GM19395 (cell line): ENCODE measurements around the gene NRN1L.
"Not testable (repeated sequence)": the region's sequence is repeated elsewhere in the genome, so short reads cannot be mapped to it uniquely, and the experiment has no call there.

Experiments
- ATAC-seq: cut with Tn5 transposase; IDR thresholded peaks from one replicate; pipeline ENCODE4 v1.9.1; 2021; ENCODE audit warnings: mild to moderate bottlenecking, moderate library complexity; ENCODE audit not compliant: unreplicated experiment

Gene NRN1L

DNA sequence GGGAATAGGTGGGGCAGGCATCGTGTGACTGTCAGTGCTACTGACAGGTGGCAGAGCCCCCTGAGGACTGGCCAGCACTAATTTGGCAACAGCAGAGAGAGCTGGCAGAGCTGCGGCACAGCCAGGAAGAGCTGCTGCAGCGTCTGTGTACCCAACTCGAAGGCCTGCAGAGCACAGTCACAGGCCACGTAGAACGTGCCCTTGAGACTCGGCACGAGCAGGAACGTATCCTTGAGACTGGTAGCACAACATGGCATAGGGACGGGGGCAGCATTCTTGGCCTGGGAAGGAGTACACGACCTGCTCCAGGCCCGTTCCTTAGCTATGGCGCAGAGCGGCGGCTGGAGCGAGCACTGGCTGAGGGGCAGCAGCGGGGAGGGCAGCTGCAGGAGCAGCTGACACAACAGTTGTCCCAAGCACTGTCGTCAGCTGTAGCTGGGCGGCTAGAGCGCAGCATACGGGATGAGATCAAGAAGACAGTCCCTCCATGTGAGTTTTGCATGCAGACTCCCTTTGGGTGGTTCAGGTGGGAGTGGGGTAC is 3.0 kb upstream of the NRN1L start:
- ATAC-seq: no peak

DNA sequence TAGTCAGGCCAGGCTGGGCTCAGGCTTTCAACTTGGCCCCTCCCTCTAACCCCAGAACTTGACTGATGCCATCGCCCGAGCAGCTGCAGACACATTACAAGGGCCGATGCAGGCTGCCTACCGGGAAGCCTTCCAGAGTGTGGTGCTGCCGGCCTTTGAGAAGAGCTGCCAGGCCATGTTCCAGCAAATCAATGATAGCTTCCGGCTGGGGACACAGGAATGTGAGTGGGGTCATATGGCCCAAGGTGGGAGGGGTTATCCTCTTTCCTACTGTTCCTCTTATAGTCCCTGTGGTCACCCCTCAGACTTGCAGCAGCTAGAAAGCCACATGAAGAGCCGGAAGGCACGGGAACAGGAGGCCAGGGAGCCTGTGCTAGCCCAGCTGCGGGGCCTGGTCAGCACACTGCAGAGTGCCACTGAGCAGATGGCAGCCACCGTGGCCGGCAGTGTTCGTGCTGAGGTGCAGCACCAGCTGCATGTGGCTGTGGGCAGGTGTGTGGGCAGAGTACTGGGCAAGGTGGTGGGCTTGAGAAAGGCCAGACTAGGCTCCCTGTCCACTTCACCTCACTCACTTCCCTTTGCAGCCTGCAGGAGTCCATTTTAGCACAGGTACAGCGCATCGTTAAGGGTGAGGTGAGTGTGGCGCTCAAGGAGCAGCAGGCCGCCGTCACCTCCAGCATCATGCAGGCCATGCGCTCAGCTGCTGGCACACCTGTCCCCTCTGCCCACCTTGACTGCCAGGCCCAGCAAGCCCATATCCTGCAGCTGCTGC is 2.1 kb upstream of the NRN1L start:
- ATAC-seq: no peak

DNA sequence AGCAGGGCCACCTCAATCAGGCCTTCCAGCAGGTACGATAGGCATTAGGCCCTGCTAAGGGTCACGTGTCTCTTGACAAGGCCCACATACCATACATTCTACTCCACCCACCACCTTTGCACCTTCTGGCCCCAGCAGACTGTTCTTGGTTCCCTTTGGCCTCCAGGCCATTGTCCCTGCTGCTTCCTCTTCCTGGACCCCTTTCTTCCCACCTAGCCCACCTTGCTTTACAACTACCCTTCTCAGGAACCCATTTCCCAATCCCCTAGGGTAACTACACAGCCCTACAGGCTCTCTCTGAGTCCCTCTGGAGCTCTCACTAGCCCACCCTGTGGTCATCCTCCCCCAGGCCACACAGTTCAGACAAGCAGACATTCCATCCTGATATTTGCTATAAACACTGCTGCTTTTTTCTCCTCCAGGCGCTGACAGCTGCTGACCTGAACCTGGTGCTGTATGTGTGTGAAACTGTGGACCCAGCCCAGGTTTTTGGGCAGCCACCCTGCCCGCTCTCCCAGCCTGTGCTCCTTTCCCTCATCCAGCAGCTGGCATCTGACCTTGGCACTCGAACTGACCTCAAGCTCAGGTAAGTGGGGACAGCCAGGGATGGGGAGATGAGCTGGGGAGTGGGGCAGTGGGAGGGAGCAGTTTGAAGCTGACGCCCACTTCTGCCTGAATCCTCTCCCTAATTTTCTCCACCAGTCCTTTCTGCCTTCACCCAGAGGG is 1.4 kb upstream of the NRN1L start:
- no peak for ATAC-seq

DNA sequence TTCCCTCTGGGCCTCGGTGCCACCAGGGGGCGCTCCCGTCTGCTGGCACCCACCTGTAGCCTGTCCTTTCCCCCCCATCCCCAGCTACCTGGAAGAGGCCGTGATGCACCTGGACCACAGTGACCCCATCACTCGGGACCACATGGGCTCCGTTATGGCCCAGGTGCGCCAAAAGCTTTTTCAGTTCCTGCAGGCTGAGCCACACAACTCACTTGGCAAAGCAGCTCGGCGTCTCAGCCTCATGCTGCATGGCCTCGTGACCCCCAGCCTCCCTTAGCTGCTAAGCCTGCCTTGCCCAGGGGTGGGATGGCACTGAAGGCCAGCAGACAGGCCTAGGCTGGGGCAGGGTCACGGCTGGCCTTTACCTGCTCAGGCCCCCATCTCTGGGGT is 818 bp upstream of the NRN1L start:
- ATAC-seq: no peak

DNA sequence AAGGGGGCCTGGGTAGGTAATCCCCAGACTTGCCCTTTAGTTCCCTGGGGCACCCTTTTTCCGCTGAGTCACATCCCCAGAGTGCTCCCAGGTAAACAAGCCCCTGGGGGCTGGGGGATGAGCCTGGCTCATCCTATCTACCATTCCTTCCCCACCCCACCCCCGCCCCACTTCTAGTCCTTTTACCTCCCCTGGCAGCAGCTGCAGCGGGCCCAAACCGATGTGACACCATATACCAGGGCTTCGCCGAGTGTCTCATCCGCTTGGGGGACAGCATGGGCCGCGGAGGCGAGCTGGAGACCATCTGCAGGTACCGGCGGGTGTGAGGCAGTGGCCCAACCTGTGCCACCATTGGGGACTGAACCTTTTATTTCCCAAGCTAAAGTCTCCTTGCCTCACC is 860 bp downstream of the NRN1L start:
- no peak for ATAC-seq

DNA sequence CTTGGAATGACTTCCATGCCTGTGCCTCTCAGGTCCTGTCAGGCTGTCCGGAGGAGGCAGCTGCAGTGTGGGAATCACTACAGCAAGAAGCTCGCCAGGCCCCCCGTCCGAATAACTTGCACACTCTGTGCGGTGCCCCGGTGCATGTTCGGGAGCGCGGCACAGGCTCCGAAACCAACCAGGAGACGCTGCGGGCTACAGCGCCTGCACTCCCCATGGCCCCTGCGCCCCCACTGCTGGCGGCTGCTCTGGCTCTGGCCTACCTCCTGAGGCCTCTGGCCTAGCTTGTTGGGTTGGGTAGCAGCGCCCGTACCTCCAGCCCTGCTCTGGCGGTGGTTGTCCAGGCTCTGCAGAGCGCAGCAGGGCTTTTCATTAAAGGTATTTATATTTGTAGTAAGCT is 1.3 kb downstream of the NRN1L start:
- no peak for ATAC-seq

DNA sequence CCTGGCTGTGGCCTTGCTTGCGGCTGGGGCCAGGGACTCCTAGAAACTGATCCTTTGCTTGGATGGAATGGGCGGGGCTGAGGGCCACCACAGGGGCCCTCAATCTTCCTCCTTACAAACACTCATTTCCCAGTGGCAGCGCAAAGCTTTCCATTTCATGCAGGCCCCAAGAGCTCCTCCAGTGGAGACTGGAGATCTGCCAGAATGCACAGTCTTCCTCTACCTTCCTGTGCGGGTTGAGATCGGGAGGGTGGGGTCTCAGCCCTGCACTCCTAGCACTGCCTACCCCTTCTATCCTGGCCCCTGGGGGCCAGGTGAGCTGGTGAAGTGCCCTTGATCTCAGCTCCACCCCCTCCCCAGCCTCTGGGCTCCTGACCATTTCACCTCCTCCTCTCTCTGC is 1.7 kb downstream of the NRN1L start:
- ATAC-seq: no peak

DNA sequence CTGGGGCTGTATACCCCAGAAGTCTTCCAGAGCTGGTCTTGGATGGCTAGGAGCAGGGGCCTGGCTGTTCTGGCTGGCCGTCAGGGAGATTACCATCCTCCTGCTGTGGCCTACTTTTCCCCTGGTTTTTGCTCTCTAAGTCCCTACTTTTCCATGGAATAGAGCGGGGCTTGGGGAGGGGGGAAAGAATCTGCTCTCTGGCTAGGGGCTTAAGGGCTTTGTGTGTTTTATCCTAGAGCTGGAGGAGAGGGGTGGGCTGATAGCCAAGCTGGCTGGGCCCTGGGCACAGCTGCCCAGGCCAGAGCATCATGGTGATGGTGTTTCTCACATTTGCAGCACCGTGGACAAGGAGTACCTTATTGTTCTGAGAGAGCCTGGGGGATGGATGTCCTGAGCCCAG is 3.6 kb downstream of the NRN1L start:
- no peak for ATAC-seq

DNA sequence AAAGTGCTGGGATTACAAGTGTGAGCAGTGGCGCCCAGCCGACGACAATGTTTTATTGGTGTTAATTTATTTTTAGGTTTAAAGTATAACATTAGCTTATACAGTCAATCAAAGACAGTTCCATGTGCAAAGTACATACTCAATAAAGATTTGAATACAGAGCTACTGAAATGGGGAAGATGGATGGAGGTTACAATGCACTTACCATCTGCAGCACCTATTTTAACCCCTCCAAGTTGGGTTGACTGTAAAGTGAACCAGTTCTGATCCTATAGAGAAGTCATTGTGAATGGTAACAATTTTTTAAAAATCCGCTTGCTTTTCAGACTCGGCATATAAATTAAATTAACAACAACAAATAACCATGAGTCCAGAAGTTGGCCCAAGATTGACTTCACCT is 7.7 kb downstream of the NRN1L start:
- ATAC-seq: no peak

DNA sequence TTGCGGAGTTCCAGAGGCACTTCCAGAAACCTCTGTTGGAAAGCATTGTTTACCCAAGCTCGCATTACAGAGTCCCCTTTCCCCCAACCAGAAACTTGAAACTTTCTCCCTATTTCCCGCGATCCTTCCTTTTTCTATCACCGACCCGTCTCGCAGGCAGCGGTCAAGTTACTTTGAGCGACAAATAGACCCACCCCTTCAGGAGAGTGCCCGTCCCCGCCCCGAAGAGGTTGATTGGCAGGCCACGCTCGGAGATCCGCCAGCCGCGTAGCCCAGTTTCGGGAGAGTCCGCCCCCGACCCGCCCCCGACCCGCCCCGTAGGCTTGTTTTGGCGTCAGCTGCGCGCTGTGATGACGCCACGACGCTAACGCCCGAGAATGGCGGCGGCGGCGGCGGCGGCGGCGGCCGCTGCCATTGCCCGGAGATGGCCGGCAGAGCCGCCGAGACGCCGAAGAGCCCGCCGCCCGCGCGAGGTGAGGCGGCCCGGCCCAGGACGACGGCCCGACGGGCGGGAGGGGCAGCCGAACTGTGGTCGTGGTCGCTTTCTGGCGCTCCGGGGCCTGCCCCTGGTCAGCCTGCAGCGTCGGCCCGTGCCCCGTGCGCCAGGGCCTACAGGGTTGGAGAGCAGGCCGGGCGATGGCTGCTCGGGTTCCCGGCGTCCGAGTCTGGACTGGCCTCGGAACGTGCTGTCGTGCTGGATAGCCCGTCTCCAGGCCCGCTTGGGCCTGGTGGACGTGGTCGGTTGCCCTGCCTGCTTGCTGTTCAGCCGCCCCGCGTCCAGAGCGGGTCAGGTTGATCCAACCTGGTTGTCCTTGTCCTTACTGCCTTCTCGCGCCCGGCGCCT is 8.4 kb downstream of the NRN1L start, which contains the start of gene PSKH1:
PSKH1 (plus strand) TSS at position 356 of the 844 bp plus-strand sequence. CDS start 15,496 bp downstream, outside the sequence.
- ATAC-seq: peak; percentile 83

DNA sequence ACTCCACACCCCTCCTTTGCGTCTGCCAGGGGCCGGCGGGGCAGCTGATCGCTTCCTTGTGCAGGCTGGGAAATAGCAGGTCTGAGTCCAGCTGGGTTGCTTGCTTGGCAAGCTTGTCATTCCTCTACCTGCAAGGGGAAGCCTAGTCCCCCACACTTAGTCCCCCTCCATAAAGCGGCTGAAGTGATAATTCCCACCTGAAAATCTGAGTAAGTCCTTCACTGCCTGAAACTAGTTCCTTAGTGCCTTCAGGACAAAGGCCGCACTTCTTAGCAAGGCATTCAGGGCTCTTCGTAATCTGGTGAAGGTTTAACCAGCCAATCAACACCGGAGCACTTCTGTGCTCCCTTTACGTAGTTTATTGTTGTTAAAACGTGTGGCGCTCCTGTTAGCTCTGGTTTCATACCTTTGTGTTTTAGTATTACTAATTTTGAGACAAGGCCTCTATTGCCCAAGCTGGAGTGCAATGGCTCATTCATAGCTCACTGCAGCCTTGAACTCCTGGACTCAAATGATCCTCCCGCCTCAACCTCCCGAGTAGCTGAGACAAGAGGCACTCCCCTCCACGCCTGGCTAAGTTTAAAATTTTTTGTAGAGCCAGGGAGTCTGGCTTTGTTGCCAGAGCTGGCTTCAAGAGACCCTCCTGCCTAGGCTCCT is 9.2 kb downstream of the NRN1L start:
- no peak for ATAC-seq

DNA sequence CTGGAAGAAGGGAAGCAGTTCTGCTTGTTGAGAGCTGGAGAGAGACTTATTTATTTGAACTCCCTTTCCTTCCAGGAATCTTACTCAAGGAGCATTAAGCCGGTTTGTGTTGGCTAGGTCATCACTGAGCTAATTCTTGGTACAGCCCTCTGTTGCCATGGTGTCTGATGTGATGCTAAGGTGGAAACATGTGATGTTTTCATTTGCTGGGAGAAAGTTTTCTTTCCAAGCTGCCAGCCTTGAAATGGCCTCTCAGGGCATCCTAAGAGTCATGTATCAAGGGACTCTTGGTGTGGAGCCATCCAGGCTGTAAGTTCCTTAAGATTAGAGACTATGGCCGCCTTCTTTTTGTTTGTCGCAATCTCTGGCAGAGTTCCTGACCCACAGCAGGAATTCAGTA is 12.5 kb downstream of the NRN1L start:
- ATAC-seq: no peak

DNA sequence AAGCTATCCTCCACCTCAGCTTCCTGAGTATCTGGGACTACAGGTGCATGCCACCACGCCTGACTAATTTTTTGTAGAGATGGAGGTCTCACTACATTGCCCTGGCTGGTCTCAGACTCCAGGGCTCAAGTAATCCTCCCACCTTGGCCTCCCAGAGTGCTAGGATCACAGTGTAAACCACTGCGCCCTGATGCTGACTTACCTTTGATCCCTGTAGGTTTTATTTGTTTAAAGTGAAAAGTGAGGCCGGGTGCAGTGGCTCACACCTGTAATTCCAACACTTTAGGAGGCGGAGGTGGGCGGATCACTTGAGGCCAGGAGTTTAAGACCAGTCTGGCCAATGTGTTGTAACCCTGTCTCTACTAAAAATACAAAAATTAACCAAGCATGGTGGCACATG is 17.0 kb downstream of the NRN1L start:
- ATAC-seq: no peak

DNA sequence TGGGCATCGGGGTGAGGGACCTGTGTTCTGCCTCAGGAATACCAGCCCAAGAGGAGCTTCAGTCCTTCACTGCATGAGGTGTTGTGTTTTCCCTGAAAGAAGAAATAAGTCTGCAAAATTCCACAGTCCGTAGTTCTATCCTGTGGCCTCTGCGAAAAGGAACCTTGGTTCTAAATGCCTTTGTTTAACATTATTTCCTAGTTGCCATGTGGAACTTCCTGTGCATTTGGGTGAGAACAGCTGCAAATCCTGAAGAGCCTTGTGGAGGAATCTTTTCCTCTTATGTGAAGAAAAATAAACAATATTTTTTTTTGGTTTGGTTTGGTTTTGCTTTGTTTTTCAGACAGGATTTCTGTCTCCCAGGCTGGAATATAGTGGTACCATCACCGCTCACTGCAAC is 18.1 kb downstream of the NRN1L start:
- no peak for ATAC-seq

DNA sequence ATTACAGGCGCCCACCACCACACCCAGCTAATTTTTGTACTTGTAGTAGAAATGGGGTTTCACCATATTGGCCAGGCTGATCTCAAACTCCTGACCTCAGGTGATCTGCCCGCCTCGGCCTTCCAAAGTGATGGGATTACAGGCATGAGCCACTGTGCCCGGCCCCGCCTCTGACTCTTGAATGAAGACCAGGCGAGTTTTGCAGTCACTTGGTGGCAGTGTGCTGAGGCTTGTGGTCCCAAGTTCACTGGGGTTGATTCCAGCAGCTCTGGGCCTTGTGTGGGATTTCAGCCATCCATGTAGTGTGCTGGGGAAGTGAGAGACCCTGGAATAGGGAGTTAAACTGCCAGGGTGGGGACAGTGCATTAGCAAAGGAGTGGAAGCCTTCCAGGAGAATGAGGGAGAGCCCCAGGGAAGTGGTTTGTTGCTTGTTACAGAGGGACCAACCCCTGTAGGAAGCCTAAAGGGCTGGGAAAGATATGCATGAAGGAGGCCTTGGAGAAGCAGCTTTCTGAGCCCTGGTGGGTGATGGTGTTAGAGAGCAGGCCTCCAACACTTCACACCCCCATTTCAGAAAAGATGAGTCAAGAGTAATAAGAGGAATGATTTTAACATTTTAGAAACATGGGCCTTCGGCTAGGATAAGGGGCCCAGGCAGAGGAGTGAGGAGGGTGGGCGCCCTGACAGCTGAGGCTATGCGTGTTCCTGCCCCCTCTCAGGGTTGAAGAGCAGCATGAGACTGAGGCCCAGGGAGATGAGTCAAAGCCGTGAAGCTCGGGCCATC is 22.9 kb downstream of the NRN1L start:
- no peak for ATAC-seq

DNA sequence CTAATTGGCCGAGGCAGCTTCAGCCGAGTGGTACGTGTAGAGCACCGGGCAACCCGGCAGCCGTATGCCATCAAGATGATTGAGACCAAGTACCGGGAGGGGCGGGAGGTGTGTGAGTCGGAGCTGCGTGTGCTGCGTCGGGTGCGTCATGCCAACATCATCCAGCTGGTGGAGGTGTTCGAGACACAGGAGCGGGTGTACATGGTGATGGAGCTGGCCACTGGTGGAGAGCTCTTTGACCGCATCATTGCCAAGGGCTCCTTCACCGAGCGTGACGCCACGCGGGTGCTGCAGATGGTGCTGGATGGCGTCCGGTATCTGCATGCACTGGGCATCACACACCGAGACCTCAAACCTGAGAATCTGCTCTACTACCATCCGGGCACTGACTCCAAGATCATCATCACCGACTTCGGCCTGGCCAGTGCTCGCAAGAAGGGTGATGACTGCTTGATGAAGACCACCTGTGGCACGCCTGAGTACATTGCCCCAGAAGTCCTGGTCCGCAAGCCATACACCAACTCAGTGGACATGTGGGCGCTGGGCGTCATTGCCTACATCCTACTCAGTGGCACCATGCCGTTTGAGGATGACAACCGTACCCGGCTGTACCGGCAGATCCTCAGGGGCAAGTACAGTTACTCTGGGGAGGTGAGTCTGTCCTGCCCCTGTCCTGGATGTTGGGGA is 24.5 kb downstream of the NRN1L start:
- no peak for ATAC-seq

DNA sequence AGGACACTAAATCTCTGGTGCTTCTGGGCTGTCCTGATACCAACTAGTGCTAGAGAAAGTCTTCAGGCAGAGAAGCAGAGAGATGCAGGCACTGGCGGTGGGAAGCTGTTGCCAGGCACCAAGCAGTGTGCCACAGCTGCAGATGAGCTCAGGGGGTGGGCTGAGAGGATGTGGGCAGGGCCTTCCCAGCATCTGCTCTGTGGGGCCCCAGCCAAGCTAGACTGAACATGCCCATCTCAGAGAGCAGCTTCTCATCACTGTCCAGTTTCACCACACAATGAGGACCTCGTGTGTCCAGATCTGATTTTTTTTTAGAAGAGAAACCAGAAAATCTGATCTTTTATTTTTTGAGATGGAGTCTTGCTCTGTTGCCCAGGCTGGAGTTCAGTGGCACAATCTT is 25.5 kb downstream of the NRN1L start:
- no peak for ATAC-seq

DNA sequence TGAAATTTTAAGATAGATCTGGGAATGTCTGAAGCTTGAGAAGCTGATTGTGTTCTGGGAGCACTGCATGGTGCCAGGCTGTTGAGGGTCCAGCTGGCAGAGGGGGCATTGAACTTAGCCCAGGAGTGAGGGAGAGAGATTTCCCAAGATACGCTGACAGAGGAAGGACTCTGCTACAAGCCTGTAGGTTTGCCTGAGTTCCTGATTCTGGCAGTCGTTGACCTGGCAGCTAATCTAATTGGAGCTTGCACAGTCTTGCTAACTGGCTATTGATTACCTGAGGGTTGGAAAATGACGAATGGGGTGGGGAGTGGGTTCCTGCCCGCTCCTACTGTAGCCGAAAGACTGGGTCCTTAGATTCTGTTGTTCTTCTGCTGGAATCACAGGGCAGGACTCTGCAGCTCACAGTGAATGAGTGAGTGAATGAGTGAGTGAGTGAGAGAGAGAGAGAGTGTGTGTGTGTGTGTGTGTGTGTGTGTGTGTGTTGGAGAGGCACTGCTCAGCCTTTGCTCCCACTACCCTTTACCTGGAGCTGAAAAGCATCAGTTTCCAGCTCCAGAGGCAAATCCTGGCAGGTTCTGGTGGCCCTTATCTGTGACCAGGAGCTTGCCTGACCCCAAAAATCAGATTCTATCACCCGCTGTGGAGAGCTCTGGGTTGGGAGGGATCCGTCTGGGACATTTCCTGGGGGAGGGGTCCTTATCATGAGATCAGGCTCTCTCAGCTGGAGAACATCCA is 30.2 kb downstream of the NRN1L start:
- no peak for ATAC-seq

DNA sequence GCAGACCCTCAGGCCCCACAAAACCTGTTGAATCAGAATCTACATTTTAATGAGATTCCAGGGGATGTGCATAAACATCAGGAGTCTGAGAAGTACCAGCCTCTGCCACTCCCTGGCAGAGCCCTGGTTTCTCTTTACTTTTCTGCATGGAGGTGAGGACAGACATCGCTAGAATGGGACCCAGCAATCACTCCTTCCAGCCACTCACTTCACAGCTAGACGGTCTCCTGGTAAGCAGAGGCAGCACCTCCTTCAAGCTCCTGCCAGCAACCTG is 30.7 kb downstream of the NRN1L start:
- ATAC-seq: not testable (repeated sequence)
